PC-3 (cell line): Measurements from ENCODE around the gene SPRED2. TPM values are rescaled to one million over a fixed set of nuclear protein-coding genes. Genes with fewer than 3 reads are reported as not detected.

Source experiments
- ATAC-seq: fragments of 200-7000 bp; cut with Tn5 transposase; 2 replicates; pipeline ENCODE4 v1.9.1; 2020; ENCODE audit warnings: mild to moderate bottlenecking, moderate library complexity
- BruUV-seq: library from RNA; stranded (reverse); fragments of 400-500 nt; replicated peaks from 2 replicates; lab custom pipeline; 2021; lab: Mats Ljungman, UMichigan
- CTCF ChIA-PET: fragments of 300-600 bp; sonication (Branson Sonifier 250); formaldehyde crosslinking; loops from one replicate; lab custom pipeline; 2022; ENCODE audit warnings: antibody characterized with exemption; lab: Charles Lee
- POLR2A ChIA-PET: fragments of 300-600 bp; sonication (Branson Sonifier 250); formaldehyde crosslinking; loops from one replicate; lab custom pipeline; 2022; ENCODE audit warnings: antibody characterized with exemption; ENCODE audit not compliant: unreplicated experiment; lab: Charles Lee
- DNase-seq: peaks from one replicate; pipeline ENCODE4 v3.0.0-alpha.2; 2015
- H2AFZ ChIP-seq: fragments of 300-600 bp; sonication (generic); 2 replicates; pipeline ENCODE4 v1.6.0; 2016; ENCODE audit warnings: antibody characterized with exemption, low read length
- H3F3A ChIP-seq: fragments of 300-600 bp; sonication (generic); one replicate; pipeline ENCODE4 v1.6.0; 2017; ENCODE audit warnings: antibody characterized with exemption, low read length, control low read depth, mild to moderate bottlenecking; ENCODE audit not compliant: unreplicated experiment
- H3K27ac ChIP-seq: fragments of 300-600 bp; sonication (generic); 2 replicates; pipeline ENCODE4 v1.5.1; 2016; ENCODE audit warnings: mild to moderate bottlenecking, low read length
- H3K27me3 ChIP-seq: fragments of 300-600 bp; sonication (generic); 2 replicates; pipeline ENCODE4 v1.6.1; 2016; ENCODE audit warnings: low read length, mixed read lengths
- H3K36me3 ChIP-seq: fragments of 300-600 bp; sonication (generic); 2 replicates; pipeline ENCODE4 v1.6.1; 2016; ENCODE audit warnings: low read depth, mixed run types, low read length, mixed read lengths
- H3K4me1 ChIP-seq: fragments of 300-600 bp; sonication (generic); 2 replicates; pipeline ENCODE4 v1.5.1; 2016; ENCODE audit warnings: low read length; ENCODE audit not compliant: insufficient read depth
- H3K4me2 ChIP-seq: fragments of 300-600 bp; sonication (generic); 2 replicates; pipeline ENCODE4 v1.6.0; 2016; ENCODE audit warnings: low read length
- H3K4me3 ChIP-seq: fragments of 300-600 bp; sonication (generic); 2 replicates; pipeline ENCODE4 v1.5.1; 2016; ENCODE audit warnings: mild to moderate bottlenecking, low read length, mixed read lengths
- H3K79me2 ChIP-seq: fragments of 300-600 bp; sonication (generic); 2 replicates; pipeline ENCODE4 v1.6.1; 2017; ENCODE audit warnings: low read length, mixed read lengths
- H3K9ac ChIP-seq: fragments of 300-600 bp; sonication (generic); 2 replicates; pipeline ENCODE4 v1.6.0; 2016; ENCODE audit warnings: mild to moderate bottlenecking, low read length
- H3K9me2 ChIP-seq: fragments of 300-600 bp; sonication (generic); replicated peaks from 2 replicates; pipeline ENCODE4 v1.6.1; 2016; ENCODE audit warnings: mixed run types, low read length, mixed read lengths
- H3K9me3 ChIP-seq: fragments of 300-600 bp; sonication (generic); 2 replicates; pipeline ENCODE4 v1.6.1; 2016; ENCODE audit warnings: low read length, mixed read lengths
- H4K20me1 ChIP-seq: fragments of 300-600 bp; sonication (generic); 2 replicates; pipeline ENCODE4 v1.6.1; 2016; ENCODE audit warnings: low read length, mixed read lengths
- CTCF ChIP-seq: fragments of 300-600 bp; sonication (generic); conservative IDR thresholded peaks from 2 replicates; pipeline ENCODE4 v1.5.1; 2017; ENCODE audit warnings: antibody characterized with exemption, low read depth, mild to moderate bottlenecking, low read length
- EZH2 ChIP-seq: fragments of 300-600 bp; sonication (generic); IDR thresholded peaks from one replicate; pipeline ENCODE4 v1.6.1; 2017; ENCODE audit warnings: antibody characterized with exemption, mild to moderate bottlenecking, low read length; ENCODE audit not compliant: unreplicated experiment
- EZH2phosphoT487 ChIP-seq: fragments of 300-600 bp; sonication (generic); IDR thresholded peaks from 2 replicates; pipeline ENCODE4 v1.6.1; 2018; ENCODE audit warnings: mild to moderate bottlenecking, antibody characterized with exemption, low read length, borderline replicate concordance
- intact Hi-C: fragments of 100-400 bp; cut with micrococcal nuclease; formaldehyde crosslinking; loops from 2 replicates; pipeline ENCODE4 v1.9.0; 2023
- total RNA-seq: library from RNA; depleted of rRNA; stranded (reverse); fragments of >200 nt; gene quantifications from 2 replicates; pipeline ENCODE4 v1.2.3, GENCODE V29; 2014

The SPRED2 gene
- total RNA-seq, 1 experiment from 2014 or later, result 16.2 TPM

GRCh38 chr2:65296971-65297370 lies 135.4 kb downstream of the SPRED2 start:
- H4K20me1 ChIP-seq, result no peaks in the 10 kb centered on the region
- H3K27ac ChIP-seq, result no peak overlapping the region
- no peaks in the 10 kb centered on the region for H3K79me2 ChIP-seq
- H3K9ac ChIP-seq, result no peak overlapping the region
- no TSS peak for BruUV-seq
- CTCF ChIA-PET, result no interaction called here
- TF ChIP-seq EZH2 (no peak), EZH2phosphoT487 (no peak), CTCF (no peak)
- H3K4me1 ChIP-seq, result peaks cover 31% of the 10 kb centered on the region
- POLR2A ChIA-PET, result no interaction called here
- ATAC-seq, result no peak
- no peaks in the 10 kb centered on the region for H3K9me2 ChIP-seq
- peaks cover 7% of the 10 kb centered on the region for H3F3A ChIP-seq
- no peak overlapping the region for H3K4me3 ChIP-seq
- DNase-seq, result no peak
- H3K9me3 ChIP-seq, result no peaks in the 10 kb centered on the region
- H3K27me3 ChIP-seq, result no peaks in the 10 kb centered on the region
- H2AFZ ChIP-seq, result no peak overlapping the region
- intact Hi-C loops, result no loop called here
- no peak overlapping the region for H3K4me2 ChIP-seq
- H3K36me3 ChIP-seq, result no peaks in the 10 kb centered on the region

DNA sequence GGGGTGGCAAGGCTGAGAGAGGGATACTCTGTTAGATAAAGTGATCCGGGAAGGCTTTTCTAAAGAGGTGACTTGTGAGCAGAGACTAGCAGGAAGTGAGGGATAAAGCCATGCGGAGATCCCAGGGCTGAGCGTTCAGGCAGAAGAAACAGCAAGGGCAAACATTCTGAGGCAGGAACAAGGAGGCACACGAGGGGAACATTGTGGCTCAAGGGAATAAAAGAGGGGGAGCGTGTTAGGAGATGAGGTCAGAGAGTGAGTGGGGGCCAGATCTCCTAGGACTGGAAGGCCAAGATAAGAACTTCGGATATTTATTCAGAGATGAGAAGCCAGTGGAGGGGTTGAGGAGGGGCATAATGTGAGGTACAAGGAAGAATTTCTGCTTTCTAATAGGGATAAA lies 137.7 kb downstream of the SPRED2 start:
- Histone ChIP-seq H3K9ac (no peak overlapping the region), H3K27ac (no peak overlapping the region), H3K4me3 (no peak overlapping the region), H3F3A (peaks cover 3% of the 10 kb centered on the region), H4K20me1 (no peaks in the 10 kb centered on the region), H3K36me3 (no peaks in the 10 kb centered on the region), H3K9me2 (no peaks in the 10 kb centered on the region), H3K79me2 (no peaks in the 10 kb centered on the region), H3K4me2 (no peak overlapping the region), H3K27me3 (no peaks in the 10 kb centered on the region), H3K4me1 (peaks cover 8% of the 10 kb centered on the region), H3K9me3 (no peaks in the 10 kb centered on the region), H2AFZ (no peak overlapping the region)
- POLR2A ChIA-PET, result no interaction called here
- CTCF ChIA-PET, result no interaction called here
- BruUV-seq, result no TSS peak
- intact Hi-C loops, result no loop called here
- ATAC-seq (no peak), DNase-seq (no peak)
- TF ChIP-seq EZH2, result no peak
- no peak for TF ChIP-seq EZH2phosphoT487
- no peak for TF ChIP-seq CTCF

- POLR2A ChIA-PET, result no interaction called here
- BruUV-seq, result no TSS peak
- no peak for ATAC-seq
These were observed 138.3 kb downstream of the SPRED2 start for GRCh38 chr2:65294136-65294535.

More at GRCh38 chr2:65294136-65294535, 138.3 kb downstream of the SPRED2 start:
- intact Hi-C loops, result no loop called here
- TF ChIP-seq EZH2phosphoT487, result no peak
- TF ChIP-seq EZH2, result no peak
- no peak for TF ChIP-seq CTCF
- Histone ChIP-seq H3F3A (no peaks in the 10 kb centered on the region), H3K27me3 (no peaks in the 10 kb centered on the region), H3K9me3 (no peaks in the 10 kb centered on the region), H3K27ac (no peak overlapping the region), H4K20me1 (no peaks in the 10 kb centered on the region), H3K9me2 (no peaks in the 10 kb centered on the region), H3K36me3 (no peaks in the 10 kb centered on the region), H3K79me2 (no peaks in the 10 kb centered on the region), H2AFZ (no peak overlapping the region), H3K4me1 (peaks cover 3% of the 10 kb centered on the region; the same call in 1 of the 2 replicates), H3K4me3 (no peak overlapping the region), H3K9ac (no peak overlapping the region), H3K4me2 (no peak overlapping the region)
- CTCF ChIA-PET, result interaction anchor here (0.5 kb wide), 1 partner anchor 8 kb away, joined by 14 read pairs; no protein-coding TSS in a partner anchor
- no peak for DNase-seq
